ENCODE measurements around the gene SLC13A1.

Gene SLC13A1

GRCh38 chr7:123157606-123158005, 42.2 kb downstream of the SLC13A1 start (continued):
- TF ChIP-seq, protein P1, sequence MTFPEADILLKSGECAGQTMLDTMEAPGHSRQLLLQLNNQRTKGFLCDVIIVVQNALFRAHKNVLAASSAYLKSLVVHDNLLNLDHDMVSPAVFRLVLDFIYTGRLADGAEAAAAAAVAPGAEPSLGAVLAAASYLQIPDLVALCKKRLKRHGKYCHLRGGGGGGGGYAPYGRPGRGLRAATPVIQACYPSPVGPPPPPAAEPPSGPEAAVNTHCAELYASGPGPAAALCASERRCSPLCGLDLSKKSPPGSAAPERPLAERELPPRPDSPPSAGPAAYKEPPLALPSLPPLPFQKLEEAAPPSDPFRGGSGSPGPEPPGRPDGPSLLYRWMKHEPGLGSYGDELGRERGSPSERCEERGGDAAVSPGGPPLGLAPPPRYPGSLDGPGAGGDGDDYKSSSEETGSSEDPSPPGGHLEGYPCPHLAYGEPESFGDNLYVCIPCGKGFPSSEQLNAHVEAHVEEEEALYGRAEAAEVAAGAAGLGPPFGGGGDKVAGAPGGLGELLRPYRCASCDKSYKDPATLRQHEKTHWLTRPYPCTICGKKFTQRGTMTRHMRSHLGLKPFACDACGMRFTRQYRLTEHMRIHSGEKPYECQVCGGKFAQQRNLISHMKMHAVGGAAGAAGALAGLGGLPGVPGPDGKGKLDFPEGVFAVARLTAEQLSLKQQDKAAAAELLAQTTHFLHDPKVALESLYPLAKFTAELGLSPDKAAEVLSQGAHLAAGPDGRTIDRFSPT (tag by site-specific recombination; IDR thresholded peaks at IDR 0.05) = no peak
- TF ChIP-seq ZNF157 (tag by site-specific recombination; IDR thresholded peaks at IDR 0.05) = no peak
- TF ChIP-seq ZNF623 (tag by site-specific recombination; IDR thresholded peaks at IDR 0.05) = no peak
- TF ChIP-seq, protein P2, sequence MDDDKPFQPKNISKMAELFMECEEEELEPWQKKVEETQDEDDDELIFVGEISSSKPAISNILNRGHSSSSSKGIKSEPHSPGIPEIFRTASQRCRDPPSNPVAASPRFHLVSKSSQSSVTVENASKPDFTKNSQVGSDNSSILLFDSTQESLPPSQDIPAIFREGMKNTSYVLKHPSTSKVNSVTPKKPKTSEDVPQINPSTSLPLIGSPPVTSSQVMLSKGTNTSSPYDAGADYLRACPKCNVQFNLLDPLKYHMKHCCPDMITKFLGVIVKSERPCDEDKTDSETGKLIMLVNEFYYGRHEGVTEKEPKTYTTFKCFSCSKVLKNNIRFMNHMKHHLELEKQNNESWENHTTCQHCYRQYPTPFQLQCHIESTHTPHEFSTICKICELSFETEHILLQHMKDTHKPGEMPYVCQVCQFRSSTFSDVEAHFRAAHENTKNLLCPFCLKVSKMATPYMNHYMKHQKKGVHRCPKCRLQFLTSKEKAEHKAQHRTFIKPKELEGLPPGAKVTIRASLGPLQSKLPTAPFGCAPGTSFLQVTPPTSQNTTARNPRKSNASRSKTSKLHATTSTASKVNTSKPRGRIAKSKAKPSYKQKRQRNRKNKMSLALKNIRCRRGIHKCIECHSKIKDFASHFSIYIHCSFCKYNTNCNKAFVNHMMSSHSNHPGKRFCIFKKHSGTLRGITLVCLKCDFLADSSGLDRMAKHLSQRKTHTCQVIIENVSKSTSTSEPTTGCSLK (tag by site-specific recombination; IDR thresholded peaks at IDR 0.05) = no peak
- no peak for TF ChIP-seq ZBTB1 (tag by site-specific recombination; IDR thresholded peaks at IDR 0.05)
- TF ChIP-seq MYNN (tag by site-specific recombination; IDR thresholded peaks at IDR 0.05; ENCODE audit: borderline replicate concordance) = no peak
- no peak for TF ChIP-seq OVOL3 (tag by site-specific recombination; IDR thresholded peaks at IDR 0.05)

DNA sequence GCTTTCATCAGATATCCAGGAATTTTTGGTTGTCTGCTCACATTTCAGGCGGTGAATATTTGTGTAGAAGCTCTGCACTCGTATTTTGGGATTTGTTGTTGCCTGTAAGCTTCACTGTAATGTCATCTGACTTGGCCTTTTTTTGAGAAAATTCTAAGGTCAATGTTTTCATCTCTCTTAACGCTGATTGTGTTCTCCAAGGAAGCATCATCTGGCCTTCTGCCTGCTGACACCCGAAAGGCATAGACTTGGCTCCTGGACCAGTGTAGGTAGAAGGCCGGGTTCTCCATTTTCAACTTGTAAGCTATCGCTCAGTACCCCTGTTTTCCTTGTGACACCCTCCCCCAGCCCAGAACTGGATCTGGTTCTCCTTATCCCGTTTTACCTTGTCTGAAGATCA, 44.2 kb downstream of the SLC13A1 start:
- Histone ChIP-seq H3K9me3 (ENCODE audit: control insufficient read depth, insufficient read depth, low read depth, low read length) (no peaks in the 10 kb centered on the region), H3K4me1 (ENCODE audit: control insufficient read depth, insufficient read depth, low read length) (no peaks in the 10 kb centered on the region), H3K27ac (ENCODE audit: extremely low read depth, low read depth, low read length) (no peak overlapping the region), H3K4me3 (ENCODE audit: low read depth, low read length) (no peak overlapping the region), H3K36me3 (ENCODE audit: control insufficient read depth in 2 of 2, insufficient read depth in 1 of 2, low read length in 2 of 2) (no peaks in the 10 kb centered on the region)
- ChIA-PET CTCF (interaction anchor here (0.7 to 2.9 kb wide), 6 partner anchors 9 to 750 kb away, joined by 3 to 13 read pairs (median 4); no protein-coding TSS in a partner anchor), POLR2A (no interaction called here)
- no peak for TF ChIP-seq ZNF670 (tag by site-specific recombination; IDR thresholded peaks at IDR 0.05; ENCODE audit: low read depth)
- TF ChIP-seq, protein P3, sequence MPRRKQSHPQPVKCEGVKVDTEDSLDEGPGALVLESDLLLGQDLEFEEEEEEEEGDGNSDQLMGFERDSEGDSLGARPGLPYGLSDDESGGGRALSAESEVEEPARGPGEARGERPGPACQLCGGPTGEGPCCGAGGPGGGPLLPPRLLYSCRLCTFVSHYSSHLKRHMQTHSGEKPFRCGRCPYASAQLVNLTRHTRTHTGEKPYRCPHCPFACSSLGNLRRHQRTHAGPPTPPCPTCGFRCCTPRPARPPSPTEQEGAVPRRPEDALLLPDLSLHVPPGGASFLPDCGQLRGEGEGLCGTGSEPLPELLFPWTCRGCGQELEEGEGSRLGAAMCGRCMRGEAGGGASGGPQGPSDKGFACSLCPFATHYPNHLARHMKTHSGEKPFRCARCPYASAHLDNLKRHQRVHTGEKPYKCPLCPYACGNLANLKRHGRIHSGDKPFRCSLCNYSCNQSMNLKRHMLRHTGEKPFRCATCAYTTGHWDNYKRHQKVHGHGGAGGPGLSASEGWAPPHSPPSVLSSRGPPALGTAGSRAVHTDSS (tag by site-specific recombination; IDR thresholded peaks at IDR 0.05) = no peak
- TF ChIP-seq ZNF747 (tag by site-specific recombination; IDR thresholded peaks at IDR 0.05) = no peak
- TF ChIP-seq SALL2 (tag by site-specific recombination; IDR thresholded peaks at IDR 0.05; ENCODE audit: borderline replicate concordance) = no peak
- TF ChIP-seq ZNF837 (tag by site-specific recombination; IDR thresholded peaks at IDR 0.05) = no peak
- no peak for TF ChIP-seq BCL11A (tag by site-specific recombination; IDR thresholded peaks at IDR 0.05; ENCODE audit: low read depth)
- TF ChIP-seq ZNF362 (tag by site-specific recombination; IDR thresholded peaks at IDR 0.05) = no peak
- no peak for TF ChIP-seq ZNF449 (tag by site-specific recombination; IDR thresholded peaks at IDR 0.05)
